Uterus (tissue), 2 donors: ENCODE data around the gene FMN2.

Source experiments
- POLR2A ChIP-seq, 2 donors: fragments of 450-650 bp; IDR thresholded peaks; one replicate each; pipeline ENCODE4 v1.6.1; 2016; ENCODE audit warnings: antibody characterized with exemption in 2 of 2, mild to moderate bottlenecking in 1 of 2, moderate library complexity in 1 of 2
- TF ChIP-seq, protein P1 (sequence below), 4 experiments: fragments of 200-600 bp in 2 of 4; fragments of 450-650 bp in 2 of 4; sonication (generic) in 2 of 4; IDR thresholded peaks; one replicate each; pipeline ENCODE4 v1.5.1; 2016 to 2019; ENCODE audit warnings: antibody characterized with exemption in 4 of 4, mild to moderate bottlenecking in 2 of 4, moderate library complexity in 1 of 4

- TF ChIP-seq, protein P1, sequence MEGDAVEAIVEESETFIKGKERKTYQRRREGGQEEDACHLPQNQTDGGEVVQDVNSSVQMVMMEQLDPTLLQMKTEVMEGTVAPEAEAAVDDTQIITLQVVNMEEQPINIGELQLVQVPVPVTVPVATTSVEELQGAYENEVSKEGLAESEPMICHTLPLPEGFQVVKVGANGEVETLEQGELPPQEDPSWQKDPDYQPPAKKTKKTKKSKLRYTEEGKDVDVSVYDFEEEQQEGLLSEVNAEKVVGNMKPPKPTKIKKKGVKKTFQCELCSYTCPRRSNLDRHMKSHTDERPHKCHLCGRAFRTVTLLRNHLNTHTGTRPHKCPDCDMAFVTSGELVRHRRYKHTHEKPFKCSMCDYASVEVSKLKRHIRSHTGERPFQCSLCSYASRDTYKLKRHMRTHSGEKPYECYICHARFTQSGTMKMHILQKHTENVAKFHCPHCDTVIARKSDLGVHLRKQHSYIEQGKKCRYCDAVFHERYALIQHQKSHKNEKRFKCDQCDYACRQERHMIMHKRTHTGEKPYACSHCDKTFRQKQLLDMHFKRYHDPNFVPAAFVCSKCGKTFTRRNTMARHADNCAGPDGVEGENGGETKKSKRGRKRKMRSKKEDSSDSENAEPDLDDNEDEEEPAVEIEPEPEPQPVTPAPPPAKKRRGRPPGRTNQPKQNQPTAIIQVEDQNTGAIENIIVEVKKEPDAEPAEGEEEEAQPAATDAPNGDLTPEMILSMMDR (IDR thresholded peaks at IDR 0.05) = no peak
- TF ChIP-seq POLR2A (IDR thresholded peaks at IDR 0.05) = no peak
Observed at GRCh38 chr1:240467895-240468294, 376.2 kb downstream of the FMN2 start.
